Ovary (tissue), 3 donors: ENCODE measurements around the gene CTSW.

Experiments used
- EP300 ChIP-seq: sonication (generic); formaldehyde crosslinking; IDR thresholded peaks from one replicate; pipeline ENCODE4 v1.6.1; 2017; ENCODE audit warnings: antibody characterized with exemption
- POLR2A ChIP-seq: fragments of 450-650 bp; IDR thresholded peaks from one replicate; pipeline ENCODE4 v1.6.1; 2017; ENCODE audit warnings: antibody characterized with exemption, mild to moderate bottlenecking, moderate library complexity
- TF ChIP-seq, protein P1 (sequence below), 3 donors: fragments of 450-650 bp in 2 of 3; fragments of 200-600 bp in 1 of 3; IDR thresholded peaks; one replicate each; pipeline versions ENCODE4 v1.5.1 to v1.8.0; 2016 to 2022; ENCODE audit warnings: antibody characterized with exemption in 3 of 3, mild to moderate bottlenecking in 1 of 3
- donor health status: DM: no; HTN: no; CAD: no.

DNA sequence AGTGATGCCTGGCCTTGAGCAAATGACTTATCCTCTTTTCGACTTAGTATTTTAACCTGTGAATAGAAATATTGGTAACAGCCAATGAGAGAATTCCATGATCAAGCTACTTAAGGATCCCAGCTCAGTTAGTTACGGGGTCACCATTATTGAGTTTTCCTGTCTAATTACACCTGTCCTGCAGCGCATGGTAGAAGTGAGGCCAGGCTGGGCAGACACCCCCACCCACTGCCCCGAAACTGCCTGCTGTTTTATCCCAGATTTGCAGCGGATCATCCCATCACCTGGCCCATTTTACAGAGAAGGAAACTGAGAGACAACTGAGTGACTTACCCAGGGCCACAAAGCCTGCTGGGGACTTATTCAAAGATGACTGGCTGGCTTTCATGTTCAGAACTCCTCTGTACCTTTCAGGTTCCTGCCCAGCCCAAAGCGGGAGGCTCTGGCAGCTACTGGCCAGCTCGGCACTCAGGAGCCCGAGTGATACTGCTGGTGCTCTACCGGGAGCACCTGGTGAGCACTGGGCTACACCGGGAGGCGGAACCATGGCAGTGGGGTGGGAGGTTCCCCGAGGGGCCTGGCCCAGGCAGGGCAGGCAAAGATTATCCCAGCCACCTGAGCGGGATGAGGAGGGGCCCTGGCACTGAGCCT lies 18.0 kb upstream of the CTSW start:
- TF ChIP-seq, protein P1, sequence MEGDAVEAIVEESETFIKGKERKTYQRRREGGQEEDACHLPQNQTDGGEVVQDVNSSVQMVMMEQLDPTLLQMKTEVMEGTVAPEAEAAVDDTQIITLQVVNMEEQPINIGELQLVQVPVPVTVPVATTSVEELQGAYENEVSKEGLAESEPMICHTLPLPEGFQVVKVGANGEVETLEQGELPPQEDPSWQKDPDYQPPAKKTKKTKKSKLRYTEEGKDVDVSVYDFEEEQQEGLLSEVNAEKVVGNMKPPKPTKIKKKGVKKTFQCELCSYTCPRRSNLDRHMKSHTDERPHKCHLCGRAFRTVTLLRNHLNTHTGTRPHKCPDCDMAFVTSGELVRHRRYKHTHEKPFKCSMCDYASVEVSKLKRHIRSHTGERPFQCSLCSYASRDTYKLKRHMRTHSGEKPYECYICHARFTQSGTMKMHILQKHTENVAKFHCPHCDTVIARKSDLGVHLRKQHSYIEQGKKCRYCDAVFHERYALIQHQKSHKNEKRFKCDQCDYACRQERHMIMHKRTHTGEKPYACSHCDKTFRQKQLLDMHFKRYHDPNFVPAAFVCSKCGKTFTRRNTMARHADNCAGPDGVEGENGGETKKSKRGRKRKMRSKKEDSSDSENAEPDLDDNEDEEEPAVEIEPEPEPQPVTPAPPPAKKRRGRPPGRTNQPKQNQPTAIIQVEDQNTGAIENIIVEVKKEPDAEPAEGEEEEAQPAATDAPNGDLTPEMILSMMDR (IDR thresholded peaks at IDR 0.05) = no peak
- TF ChIP-seq POLR2A (no peak), EP300 (no peak)
